WERI-Rb-1 (cell line): Measurements from ENCODE around the gene SYNDIG1L.

Source experiments
- DNase-seq: peaks from one replicate; pipeline ENCODE4 v3.0.0-alpha.2; 2020
- H3K27ac ChIP-seq: fragments of 250-450 bp; sonication (Bioruptor Pico); 2 replicates; pipeline ENCODE4 v1.5.1; 2020; ENCODE audit warnings: mild to moderate bottlenecking, moderate library complexity
- H3K27me3 ChIP-seq: fragments of 250-450 bp; sonication (Bioruptor Pico); 2 replicates; pipeline ENCODE4 v1.5.1; 2021; ENCODE audit warnings: mild to moderate bottlenecking, low read depth, moderate library complexity; ENCODE audit not compliant: insufficient read depth, severe bottlenecking
- H3K36me3 ChIP-seq: fragments of 250-450 bp; sonication (Bioruptor Pico); 2 replicates; pipeline ENCODE4 v1.5.1; 2020; ENCODE audit warnings: mild to moderate bottlenecking, moderate library complexity
- H3K4me3 ChIP-seq: 2 replicates; pipeline ENCODE4 v1.5.1; 2011; ENCODE audit warnings: low read depth, mild to moderate bottlenecking, control low read depth, low read length
- H3K9me3 ChIP-seq: fragments of 250-450 bp; sonication (Bioruptor Pico); 2 replicates; pipeline ENCODE4 v1.5.1; 2021; ENCODE audit warnings: mild to moderate bottlenecking, moderate library complexity; ENCODE audit not compliant: severe bottlenecking
- TF ChIP-seq, protein P1 (sequence below): IDR thresholded peaks from 2 replicates; pipeline ENCODE4 v1.5.1; 2011; ENCODE audit warnings: low read depth, mild to moderate bottlenecking, control low read depth, inconsistent platforms, low read length

SYNDIG1L gene

DNA sequence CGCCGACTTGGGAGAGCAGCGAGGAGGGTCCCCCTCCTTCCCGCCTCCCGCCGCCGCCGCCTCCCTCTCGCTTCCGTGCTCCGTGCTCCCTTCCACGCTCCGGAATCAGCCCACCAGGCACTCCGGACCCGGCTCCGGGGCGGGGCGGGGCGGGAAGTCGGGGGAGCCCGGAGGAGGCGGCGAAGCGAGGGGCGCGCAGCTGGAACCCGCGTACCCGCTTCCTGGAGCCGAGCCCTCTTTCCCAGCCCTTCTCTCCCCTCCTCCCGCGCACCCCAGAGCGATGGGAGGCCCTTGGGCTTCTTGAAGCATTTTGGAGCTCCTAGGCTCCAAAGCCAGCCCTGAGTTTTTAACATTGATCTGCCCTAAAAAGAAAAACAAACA is at the start of gene SYNDIG1L:
TSS of gene SYNDIG1L (minus strand) at position 9 of the 381 bp plus-strand sequence. CDS start 16,466 bp downstream, outside the sequence.
- H3K4me3 ChIP-seq: no peak within 1 kb of the TSS
- H3K36me3 ChIP-seq: no peaks in the 10 kb centered on the region
- no peaks in the 10 kb centered on the region for H3K9me3 ChIP-seq
- no peak within 1 kb of the TSS for H3K27ac ChIP-seq
- DNase-seq: no peak
- H3K27me3 ChIP-seq: no peaks in the 10 kb centered on the region
- TF ChIP-seq, protein P1, sequence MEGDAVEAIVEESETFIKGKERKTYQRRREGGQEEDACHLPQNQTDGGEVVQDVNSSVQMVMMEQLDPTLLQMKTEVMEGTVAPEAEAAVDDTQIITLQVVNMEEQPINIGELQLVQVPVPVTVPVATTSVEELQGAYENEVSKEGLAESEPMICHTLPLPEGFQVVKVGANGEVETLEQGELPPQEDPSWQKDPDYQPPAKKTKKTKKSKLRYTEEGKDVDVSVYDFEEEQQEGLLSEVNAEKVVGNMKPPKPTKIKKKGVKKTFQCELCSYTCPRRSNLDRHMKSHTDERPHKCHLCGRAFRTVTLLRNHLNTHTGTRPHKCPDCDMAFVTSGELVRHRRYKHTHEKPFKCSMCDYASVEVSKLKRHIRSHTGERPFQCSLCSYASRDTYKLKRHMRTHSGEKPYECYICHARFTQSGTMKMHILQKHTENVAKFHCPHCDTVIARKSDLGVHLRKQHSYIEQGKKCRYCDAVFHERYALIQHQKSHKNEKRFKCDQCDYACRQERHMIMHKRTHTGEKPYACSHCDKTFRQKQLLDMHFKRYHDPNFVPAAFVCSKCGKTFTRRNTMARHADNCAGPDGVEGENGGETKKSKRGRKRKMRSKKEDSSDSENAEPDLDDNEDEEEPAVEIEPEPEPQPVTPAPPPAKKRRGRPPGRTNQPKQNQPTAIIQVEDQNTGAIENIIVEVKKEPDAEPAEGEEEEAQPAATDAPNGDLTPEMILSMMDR: no peak

DNA sequence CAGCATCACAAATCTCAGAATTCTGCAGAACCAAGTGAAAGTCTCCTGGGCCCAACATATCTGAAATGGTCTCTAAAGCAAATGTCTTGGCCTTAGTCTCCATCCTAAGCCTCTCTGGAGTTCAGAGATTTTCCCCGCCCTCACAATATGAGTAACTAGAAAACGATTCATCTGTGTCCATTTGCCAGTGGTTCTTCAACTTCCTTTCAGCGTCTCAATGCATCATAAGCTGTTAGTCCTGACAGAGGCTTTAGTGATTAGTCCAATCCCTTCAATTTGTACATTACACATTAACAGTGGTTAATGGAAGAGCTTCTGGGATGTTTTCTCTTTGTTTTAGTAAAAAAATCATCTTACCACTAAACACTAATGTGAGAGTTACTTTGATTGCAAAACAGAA is 49.7 kb upstream of the SYNDIG1L start:
- H3K4me3 ChIP-seq: no peak overlapping the region
- H3K27me3 ChIP-seq: no peaks in the 10 kb centered on the region
- no peaks in the 10 kb centered on the region for H3K9me3 ChIP-seq
- TF ChIP-seq, protein P1: no peak
- H3K36me3 ChIP-seq: no peaks in the 10 kb centered on the region
- peak; percentile 45 for DNase-seq
- peak overlapping the region; percentile 82 for H3K27ac ChIP-seq

DNA sequence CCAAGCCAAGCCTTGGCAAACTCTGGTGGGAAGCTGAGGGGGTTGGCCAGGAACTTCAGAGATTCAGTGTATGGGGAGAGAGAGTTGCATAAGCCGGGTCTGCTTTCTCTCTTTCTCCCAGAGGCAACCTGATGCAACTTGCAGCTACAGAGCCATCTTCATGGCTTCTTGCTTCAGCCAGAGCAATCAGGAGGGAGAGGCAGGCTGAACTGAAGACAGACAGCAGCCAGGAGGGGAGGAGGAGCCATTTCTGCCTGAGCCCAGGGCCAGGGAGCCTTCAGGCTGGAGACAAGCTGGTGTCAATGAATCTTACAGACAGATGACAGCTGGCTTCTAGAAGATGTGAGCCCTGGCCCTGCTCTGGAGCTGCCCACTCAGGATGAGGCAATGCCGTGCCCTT is 48.4 kb upstream of the SYNDIG1L start:
- Histone ChIP-seq H3K9me3 (no peaks in the 10 kb centered on the region), H3K27me3 (no peaks in the 10 kb centered on the region), H3K4me3 (no peak overlapping the region), H3K27ac (peak overlapping the region; percentile 82), H3K36me3 (no peaks in the 10 kb centered on the region)
- TF ChIP-seq, protein P1: no peak
- peak; percentile 89 for DNase-seq

DNA sequence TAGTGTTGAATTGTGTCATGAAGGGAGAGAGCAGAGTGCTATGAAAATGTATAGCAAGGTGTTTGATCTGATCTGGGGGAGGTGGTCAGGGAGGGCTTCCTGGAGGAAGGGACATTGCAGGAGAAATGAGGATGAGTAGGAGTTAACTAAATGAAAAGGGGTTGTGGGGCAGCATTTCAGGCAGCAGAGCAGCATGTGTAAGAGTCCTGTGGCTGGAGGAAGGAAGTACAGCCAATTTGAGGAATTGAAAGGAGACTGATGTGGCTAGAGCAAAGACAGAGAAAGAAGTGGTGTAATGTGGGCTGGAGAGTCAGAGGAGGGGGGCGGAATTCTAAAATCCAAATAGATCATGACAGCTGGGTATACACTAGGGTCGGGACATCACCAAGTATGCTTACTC is 46.6 kb upstream of the SYNDIG1L start:
- H3K27me3 ChIP-seq: no peaks in the 10 kb centered on the region
- H3K36me3 ChIP-seq: no peaks in the 10 kb centered on the region
- DNase-seq: no peak
- no peaks in the 10 kb centered on the region for H3K9me3 ChIP-seq
- no peak overlapping the region for H3K4me3 ChIP-seq
- TF ChIP-seq, protein P1: no peak
- no peak overlapping the region for H3K27ac ChIP-seq

DNA sequence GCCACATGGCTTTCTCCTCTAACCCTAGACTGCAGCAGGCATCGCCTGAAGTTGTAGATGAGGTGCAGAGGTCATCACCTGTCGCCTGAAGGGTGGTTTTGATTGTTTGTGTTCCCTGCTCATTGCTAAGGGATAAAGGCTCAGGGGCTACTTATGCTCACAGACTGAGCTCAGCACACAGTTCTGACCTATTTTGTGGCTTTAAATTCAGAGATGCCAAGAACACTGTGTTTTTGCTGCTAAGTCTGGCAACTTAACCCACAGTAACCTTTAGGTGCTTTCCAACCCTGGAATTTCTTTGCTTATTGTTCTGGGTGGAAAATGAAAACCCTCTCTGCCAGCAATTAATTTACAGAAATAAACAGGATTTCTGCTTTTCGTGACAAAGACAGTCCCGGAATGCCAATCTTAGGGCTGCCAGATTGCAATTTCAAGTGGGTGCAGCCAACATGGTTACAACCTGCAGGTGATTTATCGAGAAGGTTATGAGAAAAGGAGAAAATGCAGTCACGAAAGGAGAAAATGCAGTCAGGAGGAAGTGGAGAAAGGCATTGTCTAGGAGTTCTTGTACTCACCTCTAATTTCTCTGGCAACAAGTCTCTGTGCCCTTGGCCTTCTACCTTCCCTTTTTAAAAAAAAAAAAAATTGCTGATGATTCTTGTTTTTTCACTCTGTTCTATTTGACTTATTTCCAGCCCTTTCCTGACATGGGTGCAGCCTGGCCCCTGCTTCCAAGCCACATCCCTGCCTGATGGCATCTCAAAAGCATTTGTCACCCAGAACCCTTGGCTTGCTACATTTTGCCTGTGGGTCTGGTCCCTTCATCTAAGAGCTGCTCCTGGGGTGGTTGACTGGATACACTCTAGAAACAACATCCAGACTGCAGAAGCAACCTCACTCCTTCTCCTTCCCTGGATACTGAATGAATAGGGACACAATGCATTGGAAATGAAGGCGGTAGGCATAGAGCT is 43.8 kb upstream of the SYNDIG1L start:
- Histone ChIP-seq H3K36me3 (no peaks in the 10 kb centered on the region), H3K27me3 (no peaks in the 10 kb centered on the region), H3K4me3 (no peak overlapping the region), H3K9me3 (no peaks in the 10 kb centered on the region), H3K27ac (peak overlapping the region; percentile 39; the same call in 1 of the 2 replicates)
- TF ChIP-seq, protein P1: no peak
- DNase-seq: no peak
